Activated CD8-positive, alpha-beta T cell treated with anti-CD3 and anti-CD28 coated beads for 36 hours (primary cell): ENCODE results near the gene PARP3. TPM values are rescaled to one million over a fixed set of nuclear protein-coding genes. Genes with fewer than 3 reads are reported as not detected.

ENCODE experiments used
- ATAC-seq: fragments of 200-7000 bp; cut with Tn5 transposase; one replicate; pipeline ENCODE4 v1.10.0; 2021; ENCODE audit warnings: mild to moderate bottlenecking, moderate library complexity
- CTCF ChIA-PET: fragments of 350-600 bp; sonication (Branson Sonifier 250); formaldehyde crosslinking; loops from one replicate; lab custom pipeline; 2021; ENCODE audit warnings: antibody characterized with exemption; lab: Charles Lee
- POLR2A ChIA-PET: fragments of 350-600 bp; sonication (Branson Sonifier 250); formaldehyde crosslinking; loops from one replicate; lab custom pipeline; 2021; ENCODE audit warnings: antibody characterized with exemption; lab: Charles Lee
- DNase-seq: peaks from one replicate; pipeline ENCODE4 v3.0.0-alpha.2; 2020
- H3K27ac Mint-ChIP-seq: one replicate; pipeline ENCODE4 v1.8.0; 2021; ENCODE audit warnings: mild to moderate bottlenecking, mixed read lengths
- H3K27me3 Mint-ChIP-seq: one replicate; pipeline ENCODE4 v1.8.0; 2021; ENCODE audit warnings: mixed read lengths
- H3K36me3 Mint-ChIP-seq: one replicate; pipeline ENCODE4 v1.8.0; 2021; ENCODE audit warnings: low read depth, mixed read lengths
- H3K4me1 Mint-ChIP-seq: one replicate; pipeline ENCODE4 v1.8.0; 2021; ENCODE audit warnings: low read depth, mixed read lengths
- H3K4me3 Mint-ChIP-seq: one replicate; pipeline ENCODE4 v1.8.0; 2021; ENCODE audit warnings: mild to moderate bottlenecking, moderate library complexity, mixed read lengths
- H3K9me3 Mint-ChIP-seq: one replicate; pipeline ENCODE4 v1.8.0; 2021; ENCODE audit warnings: mixed read lengths
- CTCF ChIP-seq: fragments of 200-600 bp; IDR thresholded peaks from one replicate; pipeline ENCODE4 v1.8.0; 2022; ENCODE audit warnings: antibody characterized with exemption, mild to moderate bottlenecking
- intact Hi-C: fragments of 100-400 bp; cut with micrococcal nuclease; formaldehyde crosslinking; loops from one replicate; pipeline ENCODE4 v1.10.0; 2022
- total RNA-seq, 2 experiments: library from RNA; stranded (reverse); gene quantifications; one replicate each; pipeline ENCODE4 v1.2.3, GENCODE V29; 2021

PARP3 gene
- total RNA-seq, 2 experiments from 2014 or later: 11.5 to 12.7 TPM

GRCh38 chr3:51949121-51949520 is 7.0 kb downstream of the PARP3 start:
- Mint-ChIP-seq H3K9me3 (no peaks in the 10 kb centered on the region), H3K36me3 (no peaks in the 10 kb centered on the region), H3K4me3 (no peak overlapping the region), H3K27ac (no peak overlapping the region), H3K27me3 (peaks cover 8% of the 10 kb centered on the region), H3K4me1 (no peaks in the 10 kb centered on the region)
- intact Hi-C loops: no loop called here
- TF ChIP-seq CTCF: no peak
- no peak for ATAC-seq
- CTCF ChIA-PET: no interaction called here
- POLR2A ChIA-PET: no interaction called here
- DNase-seq: no peak

GRCh38 chr3:51950899-51951298 is 8.7 kb downstream of the PARP3 start:
- ChIA-PET POLR2A (interaction anchor here (1.0 to 2.8 kb wide), 2 partner anchors 9 to 23 kb away, joined by 3 to 6 read pairs; partner anchors contain the start of genes ABHD14A, ABHD14B, PARP3 and RRP9), CTCF (interaction anchor here (4.0 kb wide), 1 partner anchor 8 kb away, joined by 27 read pairs; the partner anchor contains the start of genes PARP3 and RRP9)
- intact Hi-C loops: no loop called here
- Mint-ChIP-seq H3K27me3 (peaks cover 19% of the 10 kb centered on the region), H3K36me3 (no peaks in the 10 kb centered on the region), H3K9me3 (no peaks in the 10 kb centered on the region), H3K4me3 (no peak overlapping the region), H3K27ac (no peak overlapping the region), H3K4me1 (no peaks in the 10 kb centered on the region)
- no peak for TF ChIP-seq CTCF
- DNase-seq (no peak), ATAC-seq (no peak)

- intact Hi-C loops: no loop called here
- H3K27ac Mint-ChIP-seq: no peak overlapping the region
- ChIA-PET POLR2A (interaction anchor here (1.2 to 2.8 kb wide), 3 partner anchors 10 to 21 kb away, joined by 3 to 6 read pairs (median 5); partner anchors contain the start of genes ABHD14A and ABHD14B), CTCF (interaction anchor here (1.2 to 4.0 kb wide), 3 partner anchors 10 to 21 kb away, joined by 4 to 27 read pairs (median 13); partner anchors contain the start of genes ABHD14A, ABHD14B, PARP3 and RRP9)
- no peaks in the 10 kb centered on the region for H3K9me3 Mint-ChIP-seq
- DNase-seq (no peak), ATAC-seq (no peak)
- TF ChIP-seq CTCF: no peak
- H3K36me3 Mint-ChIP-seq: peaks cover 2% of the 10 kb centered on the region
- peaks cover 28% of the 10 kb centered on the region for H3K27me3 Mint-ChIP-seq
- peaks cover 6% of the 10 kb centered on the region for H3K4me1 Mint-ChIP-seq
- H3K4me3 Mint-ChIP-seq: no peak overlapping the region
Measured at GRCh38 chr3:51953445-51953844, 11.3 kb downstream of the PARP3 start.

- CTCF ChIA-PET: interaction anchor here (1.2 to 4.0 kb wide), 3 partner anchors 9 to 20 kb away, joined by 4 to 27 read pairs (median 13); partner anchors contain the start of genes ABHD14A, ABHD14B, PARP3 and RRP9
- Mint-ChIP-seq H3K27me3 (peaks cover 28% of the 10 kb centered on the region), H3K9me3 (no peaks in the 10 kb centered on the region), H3K36me3 (peaks cover 3% of the 10 kb centered on the region), H3K4me1 (peaks cover 6% of the 10 kb centered on the region), H3K4me3 (no peak overlapping the region), H3K27ac (no peak overlapping the region)
- POLR2A ChIA-PET: interaction anchor here (1.2 to 1.6 kb wide), 4 partner anchors 11 to 21 kb away, joined by 3 to 5 read pairs (median 4); no protein-coding TSS in a partner anchor
- DNase-seq (no peak), ATAC-seq (no peak)
- TF ChIP-seq CTCF: no peak
- intact Hi-C loops: no loop called here
Measured at GRCh38 chr3:51954105-51954504, 11.9 kb downstream of the PARP3 start.

- Mint-ChIP-seq H3K27ac (no peak overlapping the region), H3K27me3 (peaks cover 28% of the 10 kb centered on the region), H3K9me3 (no peaks in the 10 kb centered on the region), H3K36me3 (peaks cover 3% of the 10 kb centered on the region), H3K4me3 (no peak overlapping the region), H3K4me1 (peaks cover 6% of the 10 kb centered on the region)
- intact Hi-C loops: no loop called here
- DNase-seq (no peak), ATAC-seq (no peak)
- ChIA-PET CTCF (interaction anchor here (1.2 to 4.0 kb wide), 5 partner anchors 9 to 47 kb away, joined by 3 to 27 read pairs (median 4); partner anchors contain the start of genes ABHD14A, ABHD14B, PARP3 and RRP9), POLR2A (interaction anchor here (0.5 to 1.6 kb wide), 6 partner anchors 11 to 41 kb away, joined by 3 to 6 read pairs (median 3); partner anchors contain the start of gene RPL29)
- no peak for TF ChIP-seq CTCF
Measured at GRCh38 chr3:51954713-51955112, 12.6 kb downstream of the PARP3 start.
